ENCODE measurements around the gene PTPRR. TPM values are rescaled to one million over a fixed set of nuclear protein-coding genes. Genes with fewer than 3 reads are reported as not detected.

The PTPRR gene
- total RNA-seq, 2 experiments from 2014 or later: not detected

GRCh38 chr12:70698345-70698744 is 222.2 kb downstream of the PTPRR start:
- DNase-seq (no peak), ATAC-seq (ENCODE audit: poor library complexity) (no peak)
- Histone ChIP-seq H3K27me3 (ENCODE audit: control insufficient read depth in 1 of 2, insufficient read depth in 2 of 2, low read length in 2 of 2) (no peaks in the 10 kb centered on the region), H3K27ac (ENCODE audit: low read depth in 1 of 2, low read length in 2 of 2) (no peak overlapping the region), H3K9me3 (ENCODE audit: control insufficient read depth in 1 of 2, insufficient read depth in 1 of 2, low read length in 2 of 2) (no peaks in the 10 kb centered on the region), H3K36me3 (ENCODE audit: insufficient read depth, low read length) (no peaks in the 10 kb centered on the region), H3K4me1 (ENCODE audit: insufficient read depth, low read length) (no peaks in the 10 kb centered on the region), H3K4me3 (ENCODE audit: low read length) (no peak overlapping the region)
- no peak overlapping the region for H3K4me3 Mint-ChIP-seq
- POLR2A ChIA-PET: no interaction called here
- no peaks in the 10 kb centered on the region for H3K36me3 Mint-ChIP-seq (ENCODE audit: low read depth)
- peaks cover 20% of the 10 kb centered on the region for H3K27me3 Mint-ChIP-seq
- no peaks in the 10 kb centered on the region for H3K4me1 Mint-ChIP-seq (ENCODE audit: low read depth)
- H3K27ac Mint-ChIP-seq: no peak overlapping the region
- H3K9me3 Mint-ChIP-seq: no peaks in the 10 kb centered on the region
- CTCF ChIA-PET: no interaction called here
- intact Hi-C loops (cut with DNase I, micrococcal nuclease): no loop called here
- no peak for TF ChIP-seq CTCF (IDR thresholded peaks at IDR 0.05)

- no peaks in the 10 kb centered on the region for H3K4me1 Mint-ChIP-seq (ENCODE audit: low read depth)
- intact Hi-C loops (cut with DNase I, micrococcal nuclease): no loop called here
- Histone ChIP-seq H3K4me1 (ENCODE audit: insufficient read depth, low read length) (no peaks in the 10 kb centered on the region), H3K27me3 (ENCODE audit: control insufficient read depth in 1 of 2, insufficient read depth in 2 of 2, low read length in 2 of 2) (no peaks in the 10 kb centered on the region), H3K9me3 (ENCODE audit: control insufficient read depth in 1 of 2, insufficient read depth in 1 of 2, low read length in 2 of 2) (no peaks in the 10 kb centered on the region), H3K4me3 (ENCODE audit: low read length) (no peak overlapping the region), H3K27ac (ENCODE audit: low read depth in 1 of 2, low read length in 2 of 2) (no peak overlapping the region), H3K36me3 (ENCODE audit: insufficient read depth, low read length) (no peaks in the 10 kb centered on the region)
- H3K27ac Mint-ChIP-seq: no peak overlapping the region
- TF ChIP-seq CTCF (IDR thresholded peaks at IDR 0.05): no peak
- H3K9me3 Mint-ChIP-seq: no peaks in the 10 kb centered on the region
- no peak for DNase-seq
- CTCF ChIA-PET: interaction anchor here (0.7 kb wide), 1 partner anchor 1511 kb away, joined by 3 read pairs; no protein-coding TSS in a partner anchor
- ATAC-seq (ENCODE audit: poor library complexity): no peak
- POLR2A ChIA-PET: no interaction called here
- peaks cover 8% of the 10 kb centered on the region for H3K27me3 Mint-ChIP-seq
- H3K36me3 Mint-ChIP-seq (ENCODE audit: low read depth): no peaks in the 10 kb centered on the region
- H3K4me3 Mint-ChIP-seq: no peak overlapping the region
These were observed 225.0 kb downstream of the PTPRR start for GRCh38 chr12:70695361-70696023.

GRCh38 chr12:70692681-70693288 is 227.8 kb downstream of the PTPRR start:
- no peaks in the 10 kb centered on the region for H3K9me3 ChIP-seq (ENCODE audit: control insufficient read depth in 1 of 2, insufficient read depth in 1 of 2, low read length in 2 of 2)
- no peaks in the 10 kb centered on the region for H3K9me3 Mint-ChIP-seq
- no peaks in the 10 kb centered on the region for H3K36me3 Mint-ChIP-seq (ENCODE audit: low read depth)
- H3K4me1 Mint-ChIP-seq (ENCODE audit: low read depth): no peaks in the 10 kb centered on the region
- H3K27ac ChIP-seq (ENCODE audit: low read depth in 1 of 2, low read length in 2 of 2): no peak overlapping the region
- DNase-seq (no peak), ATAC-seq (ENCODE audit: poor library complexity) (no peak)
- H3K27ac Mint-ChIP-seq: no peak overlapping the region
- CTCF ChIA-PET: no interaction called here
- no peak for TF ChIP-seq CTCF (IDR thresholded peaks at IDR 0.05)
- no peaks in the 10 kb centered on the region for H3K4me1 ChIP-seq (ENCODE audit: insufficient read depth, low read length)
- H3K36me3 ChIP-seq (ENCODE audit: insufficient read depth, low read length): no peaks in the 10 kb centered on the region
- no peak overlapping the region for H3K4me3 Mint-ChIP-seq
- H3K4me3 ChIP-seq (ENCODE audit: low read length): no peak overlapping the region
- H3K27me3 Mint-ChIP-seq: no peaks in the 10 kb centered on the region
- intact Hi-C loops (cut with DNase I, micrococcal nuclease): no loop called here
- POLR2A ChIA-PET: no interaction called here
- no peaks in the 10 kb centered on the region for H3K27me3 ChIP-seq (ENCODE audit: control insufficient read depth in 1 of 2, insufficient read depth in 2 of 2, low read length in 2 of 2)
